WERI-Rb-1 (cell line): Measurements from ENCODE around the gene ANKRD33B.

Experiments used
- DNase-seq: peaks from one replicate; pipeline ENCODE4 v3.0.0-alpha.2; 2020
- H3K27ac ChIP-seq: fragments of 250-450 bp; sonication (Bioruptor Pico); 2 replicates; pipeline ENCODE4 v1.5.1; 2020; ENCODE audit warnings: mild to moderate bottlenecking, moderate library complexity
- H3K27me3 ChIP-seq: fragments of 250-450 bp; sonication (Bioruptor Pico); 2 replicates; pipeline ENCODE4 v1.5.1; 2021; ENCODE audit warnings: mild to moderate bottlenecking, low read depth, moderate library complexity; ENCODE audit not compliant: insufficient read depth, severe bottlenecking
- H3K36me3 ChIP-seq: fragments of 250-450 bp; sonication (Bioruptor Pico); 2 replicates; pipeline ENCODE4 v1.5.1; 2020; ENCODE audit warnings: mild to moderate bottlenecking, moderate library complexity
- H3K4me3 ChIP-seq: 2 replicates; pipeline ENCODE4 v1.5.1; 2011; ENCODE audit warnings: low read depth, mild to moderate bottlenecking, control low read depth, low read length
- H3K9me3 ChIP-seq: fragments of 250-450 bp; sonication (Bioruptor Pico); 2 replicates; pipeline ENCODE4 v1.5.1; 2021; ENCODE audit warnings: mild to moderate bottlenecking, moderate library complexity; ENCODE audit not compliant: severe bottlenecking
- CTCF ChIP-seq: IDR thresholded peaks from 2 replicates; pipeline ENCODE4 v1.5.1; 2011; ENCODE audit warnings: low read depth, mild to moderate bottlenecking, control low read depth, inconsistent platforms, low read length

Gene ANKRD33B

DNA sequence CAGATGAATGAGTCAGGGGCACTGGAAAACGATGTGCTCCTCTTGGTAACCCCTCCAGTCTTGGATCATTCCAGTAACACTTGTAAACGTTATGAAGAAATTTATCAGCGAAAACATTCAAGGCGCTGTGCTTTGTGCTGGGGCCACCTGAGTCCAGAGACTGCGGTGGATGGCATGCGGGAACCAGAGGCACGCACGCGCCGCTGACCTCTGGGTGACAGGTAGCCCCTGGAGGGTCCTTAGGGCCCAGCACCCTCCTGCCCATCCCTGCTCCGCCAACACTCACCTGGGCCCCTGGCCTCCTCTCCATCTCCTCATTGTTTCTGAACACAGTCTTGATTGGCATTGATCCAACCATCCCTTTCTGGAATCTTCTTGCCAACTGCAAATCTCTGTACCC lies 110.2 kb downstream of the ANKRD33B start:
- Histone ChIP-seq H3K9me3 (no peaks in the 10 kb centered on the region), H3K36me3 (peaks cover 7% of the 10 kb centered on the region), H3K27ac (peak overlapping the region; percentile 53), H3K4me3 (no peak overlapping the region), H3K27me3 (no peaks in the 10 kb centered on the region)
- no peak for TF ChIP-seq CTCF
- no peak for DNase-seq

GRCh38 chr5:10674582-10674981 lies 110.7 kb downstream of the ANKRD33B start:
- Histone ChIP-seq H3K36me3 (peaks cover 7% of the 10 kb centered on the region), H3K27ac (peak overlapping the region; percentile 53), H3K4me3 (no peak overlapping the region), H3K27me3 (no peaks in the 10 kb centered on the region), H3K9me3 (no peaks in the 10 kb centered on the region)
- TF ChIP-seq CTCF = no peak
- DNase-seq = peak; percentile 90

- Histone ChIP-seq H3K27me3 (no peaks in the 10 kb centered on the region), H3K36me3 (peaks cover 14% of the 10 kb centered on the region), H3K9me3 (no peaks in the 10 kb centered on the region), H3K27ac (peak overlapping the region; percentile 53), H3K4me3 (no peak overlapping the region; the same call in 1 of the 2 replicates)
- DNase-seq = peak; percentile 73
- no peak for TF ChIP-seq CTCF
Observed at GRCh38 chr5:10675177-10675700, 111.4 kb downstream of the ANKRD33B start.

DNA sequence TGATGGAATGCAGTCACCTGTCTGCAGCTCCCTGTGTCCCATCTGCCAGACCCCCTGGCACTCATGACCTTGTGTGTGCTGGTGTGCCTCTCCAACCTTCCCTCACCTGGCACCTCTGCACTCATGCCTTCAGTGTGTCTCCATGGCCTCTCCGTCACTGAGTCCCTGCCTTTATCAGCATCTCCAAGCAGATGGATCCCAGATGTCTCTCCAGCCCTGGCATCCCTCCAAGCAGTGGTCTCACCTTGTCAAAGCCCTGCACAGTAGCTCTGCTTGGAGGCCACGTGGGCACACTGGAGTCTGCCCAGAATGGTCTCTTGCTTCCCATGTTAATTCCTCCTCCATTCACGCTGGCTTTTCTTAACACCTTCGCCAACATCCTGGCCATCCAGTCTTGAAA lies 112.4 kb downstream of the ANKRD33B start:
- no peaks in the 10 kb centered on the region for H3K9me3 ChIP-seq
- no peak overlapping the region for H3K4me3 ChIP-seq
- peaks cover 18% of the 10 kb centered on the region for H3K36me3 ChIP-seq
- no peaks in the 10 kb centered on the region for H3K27me3 ChIP-seq
- H3K27ac ChIP-seq = no peak overlapping the region
- TF ChIP-seq CTCF = no peak
- no peak for DNase-seq

- Histone ChIP-seq H3K36me3 (peaks cover 18% of the 10 kb centered on the region), H3K4me3 (no peak overlapping the region), H3K27me3 (no peaks in the 10 kb centered on the region), H3K9me3 (no peaks in the 10 kb centered on the region), H3K27ac (no peak overlapping the region)
- TF ChIP-seq CTCF = no peak
- no peak for DNase-seq
Observed at GRCh38 chr5:10676946-10677345, 113.1 kb downstream of the ANKRD33B start.

DNA sequence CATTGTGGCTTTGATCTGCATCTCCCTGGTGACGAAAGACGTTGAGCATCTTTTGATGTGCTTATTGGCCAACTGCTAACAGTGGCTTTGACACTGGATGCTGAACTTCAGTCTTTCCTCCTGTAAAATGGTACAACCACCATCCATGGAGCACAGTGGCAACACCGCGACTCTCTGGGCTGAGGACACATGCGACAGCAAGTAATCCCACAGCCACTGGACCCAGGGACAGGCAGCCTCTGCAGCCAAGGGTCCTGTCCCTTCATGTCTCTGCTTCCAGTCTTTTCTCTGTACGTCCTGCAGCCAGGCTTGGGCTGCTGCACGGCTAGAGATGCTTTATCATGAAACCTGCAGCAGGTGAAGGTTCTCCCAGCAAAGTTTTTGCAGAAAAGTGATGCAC lies 113.7 kb downstream of the ANKRD33B start:
- Histone ChIP-seq H3K9me3 (no peaks in the 10 kb centered on the region), H3K36me3 (peaks cover 18% of the 10 kb centered on the region), H3K27ac (no peak overlapping the region; the same call in 1 of the 2 replicates), H3K4me3 (no peak overlapping the region), H3K27me3 (no peaks in the 10 kb centered on the region)
- no peak for TF ChIP-seq CTCF
- DNase-seq = no peak
